Activated T-helper 2 cell treated with anti-CD3 and anti-CD28 coated beads, Interferon-gamma antibody, Interleukin-2, Interleukin-4, amounts not matched to agents 10 μg/mL and 5 μg/mL and 100 μg/mL, durations not matched to agents 14 hours and 24 hours and 36 hours (primary cell): ENCODE results near the gene TCAP. TPM values are rescaled to one million over a fixed set of nuclear protein-coding genes. Genes with fewer than 3 reads are reported as not detected.

Experiments
- DNase-seq: peaks from one replicate; pipeline ENCODE4 v3.0.0; 2021; ENCODE audit warnings: low spot score
- H3K27ac Mint-ChIP-seq: one replicate; pipeline ENCODE4 v1.8.0; 2021; ENCODE audit warnings: mixed read lengths
- H3K27me3 Mint-ChIP-seq: one replicate; pipeline ENCODE4 v1.8.0; 2021; ENCODE audit warnings: low read depth, mixed read lengths
- H3K36me3 Mint-ChIP-seq: one replicate; pipeline ENCODE4 v1.8.0; 2021; ENCODE audit warnings: low read depth, mixed read lengths
- H3K4me1 Mint-ChIP-seq: one replicate; pipeline ENCODE4 v1.8.0; 2021; ENCODE audit warnings: low read depth, mixed read lengths
- H3K4me3 Mint-ChIP-seq: one replicate; pipeline ENCODE4 v1.8.0; 2021; ENCODE audit warnings: low read depth, mild to moderate bottlenecking, moderate library complexity, mixed read lengths
- H3K9me3 Mint-ChIP-seq: one replicate; pipeline ENCODE4 v1.8.0; 2021; ENCODE audit warnings: mixed read lengths
- intact Hi-C: fragments of 100-400 bp; cut with micrococcal nuclease; formaldehyde crosslinking; loops from one replicate; pipeline ENCODE4 v1.15.1; 2023
- total RNA-seq: library from RNA; stranded (reverse); gene quantifications from 2 replicates; pipeline ENCODE4 v1.2.3, GENCODE V29; 2022

Gene TCAP
- total RNA-seq, 1 donor from 2014 or later: 0.87 TPM

DNA sequence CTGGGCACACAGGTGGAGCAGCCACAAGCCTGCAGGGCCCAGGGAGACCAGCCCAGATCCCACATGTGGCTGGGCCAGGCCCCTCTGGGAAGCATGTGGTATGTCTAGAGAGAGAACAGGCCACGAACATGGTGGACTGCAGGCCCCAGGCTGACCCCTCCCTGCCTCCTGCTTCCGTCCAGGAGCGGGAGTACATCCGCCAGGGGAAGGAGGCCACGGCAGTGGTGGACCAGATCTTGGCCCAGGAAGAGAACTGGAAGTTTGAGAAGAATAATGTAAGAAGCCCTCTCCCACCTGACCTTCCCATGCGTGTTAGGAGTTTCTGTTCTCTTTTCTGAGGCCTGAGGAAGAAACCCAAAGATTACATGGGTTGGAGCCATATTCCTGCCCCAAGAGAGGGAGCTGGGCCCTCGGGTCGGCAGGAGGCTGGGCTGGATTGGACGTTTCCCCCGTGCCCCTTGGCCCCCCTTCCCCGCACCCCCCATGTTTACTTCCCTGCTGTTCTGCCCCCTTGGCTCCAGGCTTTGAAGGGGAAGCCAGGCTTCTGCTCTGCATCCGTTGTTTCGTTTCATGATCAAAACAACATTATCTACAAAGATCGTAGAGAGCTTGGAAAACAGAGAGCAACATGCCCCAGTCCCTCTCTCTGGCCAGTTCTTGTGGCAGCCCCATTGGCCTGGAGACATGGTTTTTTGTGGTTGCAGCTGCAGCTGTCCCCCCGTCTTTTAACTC, 5.7 kb upstream of the TCAP start:
- peaks cover 32% of the 10 kb centered on the region for H3K36me3 Mint-ChIP-seq
- no peaks in the 10 kb centered on the region for H3K9me3 Mint-ChIP-seq
- no peak overlapping the region for H3K27ac Mint-ChIP-seq
- no peak for DNase-seq
- H3K27me3 Mint-ChIP-seq: no peaks in the 10 kb centered on the region
- intact Hi-C loops: no loop called here
- H3K4me1 Mint-ChIP-seq: no peaks in the 10 kb centered on the region
- H3K4me3 Mint-ChIP-seq: no peak overlapping the region

DNA sequence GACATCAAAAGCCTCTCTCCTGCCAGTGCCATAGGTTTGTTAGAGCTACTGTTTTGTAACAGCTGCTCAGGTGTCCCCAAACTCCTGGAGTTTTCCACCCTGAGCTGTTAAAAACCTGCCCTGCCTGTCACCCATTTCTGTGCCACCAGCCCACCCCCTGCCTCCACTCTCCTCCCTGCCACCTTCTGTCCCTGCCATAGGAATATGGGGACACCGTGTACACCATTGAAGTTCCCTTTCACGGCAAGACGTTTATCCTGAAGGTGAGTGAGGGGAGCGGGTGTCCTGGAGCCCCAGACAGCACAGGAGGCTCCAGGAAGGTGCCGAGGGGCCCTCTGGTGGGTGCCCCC, 5.2 kb upstream of the TCAP start:
- no peak overlapping the region for H3K4me3 Mint-ChIP-seq
- no peak for DNase-seq
- H3K27me3 Mint-ChIP-seq: no peaks in the 10 kb centered on the region
- no peaks in the 10 kb centered on the region for H3K4me1 Mint-ChIP-seq
- intact Hi-C loops: no loop called here
- peaks cover 27% of the 10 kb centered on the region for H3K36me3 Mint-ChIP-seq
- H3K9me3 Mint-ChIP-seq: no peaks in the 10 kb centered on the region
- H3K27ac Mint-ChIP-seq: no peak overlapping the region

DNA sequence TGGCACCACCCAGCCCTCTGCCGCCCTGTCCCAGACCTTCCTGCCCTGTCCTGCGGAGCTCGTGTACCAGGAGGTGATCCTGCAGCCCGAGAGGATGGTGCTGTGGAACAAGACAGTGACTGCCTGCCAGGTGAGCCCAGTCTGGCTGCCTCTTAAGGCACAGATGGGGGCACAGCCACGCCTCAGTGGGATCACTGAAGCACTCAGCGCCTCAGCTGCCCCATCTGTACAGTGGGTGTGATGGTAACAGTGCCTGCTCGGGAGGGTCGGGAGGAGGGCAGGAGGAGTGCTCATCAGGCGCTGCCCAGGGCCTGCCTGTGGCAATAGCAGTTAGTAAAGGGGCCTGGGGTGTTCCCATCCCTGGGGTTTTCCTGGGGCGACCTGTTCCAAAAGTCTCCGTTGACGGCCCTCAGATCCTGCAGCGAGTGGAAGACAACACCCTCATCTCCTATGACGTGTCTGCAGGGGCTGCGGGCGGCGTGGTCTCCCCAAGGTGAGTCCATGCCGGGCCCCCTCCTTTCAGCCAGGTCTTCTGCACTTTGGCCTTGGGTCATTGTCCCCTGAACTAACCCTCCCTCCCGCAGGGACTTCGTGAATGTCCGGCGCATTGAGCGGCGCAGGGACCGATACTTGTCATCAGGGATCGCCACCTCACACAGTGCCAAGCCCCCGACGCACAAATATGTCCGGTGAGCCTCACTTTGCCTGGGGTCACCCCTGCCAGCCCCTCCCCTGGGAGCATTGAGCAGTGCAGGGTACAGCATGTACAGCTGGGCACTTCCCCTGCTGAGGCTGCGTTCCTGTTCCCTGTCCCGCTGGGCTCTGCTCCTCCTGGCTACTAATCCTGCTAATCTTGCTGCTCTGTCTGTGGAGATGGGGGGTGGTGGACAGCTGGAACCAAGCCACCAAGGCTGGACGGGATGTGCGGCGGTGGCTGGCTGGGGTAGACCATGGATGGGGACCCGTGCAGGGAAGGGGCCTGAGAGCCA, 4.5 kb upstream of the TCAP start:
- Mint-ChIP-seq H3K27me3 (no peaks in the 10 kb centered on the region), H3K4me3 (no peak overlapping the region), H3K4me1 (no peaks in the 10 kb centered on the region), H3K9me3 (no peaks in the 10 kb centered on the region), H3K36me3 (peaks cover 20% of the 10 kb centered on the region), H3K27ac (no peak overlapping the region)
- DNase-seq: no peak
- intact Hi-C loops: no loop called here

DNA sequence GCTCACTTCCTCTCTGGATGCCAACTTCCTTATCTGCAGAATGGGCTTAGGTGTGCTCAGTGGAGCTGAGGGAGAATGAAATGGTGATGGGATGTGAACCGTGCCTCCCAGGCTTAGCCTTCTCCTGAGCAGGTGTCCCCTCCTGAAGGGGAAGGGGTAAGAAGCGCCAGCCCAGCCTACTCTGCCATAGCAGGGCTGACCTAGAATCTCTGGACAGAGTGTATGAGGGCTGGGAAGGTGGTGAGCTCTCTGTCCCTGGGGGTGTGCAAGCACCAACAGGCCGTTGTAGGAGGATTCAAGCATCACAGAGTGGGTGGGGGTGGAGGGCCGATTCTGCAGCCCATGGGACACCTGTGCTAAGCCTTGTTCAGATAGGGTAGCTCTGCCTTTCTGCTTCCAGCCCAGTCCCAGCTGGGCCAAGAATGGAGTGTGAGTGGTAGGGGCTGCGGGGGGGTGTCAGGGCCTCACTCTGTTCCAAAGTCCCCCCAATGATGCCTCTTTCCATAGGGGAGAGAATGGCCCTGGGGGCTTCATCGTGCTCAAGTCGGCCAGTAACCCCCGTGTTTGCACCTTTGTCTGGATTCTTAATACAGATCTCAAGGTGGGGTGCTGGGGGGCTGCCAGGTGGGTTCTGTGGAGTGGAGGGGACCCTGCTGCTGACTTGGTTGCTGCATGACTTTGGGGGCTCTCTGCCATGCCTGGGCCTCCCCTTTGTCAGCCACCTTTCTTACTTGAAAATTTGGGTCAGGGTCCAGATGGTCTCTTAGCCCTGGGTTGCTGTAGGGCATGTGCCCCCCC, 3.2 kb upstream of the TCAP start:
- Mint-ChIP-seq H3K9me3 (no peaks in the 10 kb centered on the region), H3K36me3 (peaks cover 19% of the 10 kb centered on the region), H3K4me1 (no peaks in the 10 kb centered on the region), H3K27ac (no peak overlapping the region), H3K27me3 (peaks cover 8% of the 10 kb centered on the region), H3K4me3 (no peak overlapping the region)
- DNase-seq: no peak
- intact Hi-C loops: no loop called here

DNA sequence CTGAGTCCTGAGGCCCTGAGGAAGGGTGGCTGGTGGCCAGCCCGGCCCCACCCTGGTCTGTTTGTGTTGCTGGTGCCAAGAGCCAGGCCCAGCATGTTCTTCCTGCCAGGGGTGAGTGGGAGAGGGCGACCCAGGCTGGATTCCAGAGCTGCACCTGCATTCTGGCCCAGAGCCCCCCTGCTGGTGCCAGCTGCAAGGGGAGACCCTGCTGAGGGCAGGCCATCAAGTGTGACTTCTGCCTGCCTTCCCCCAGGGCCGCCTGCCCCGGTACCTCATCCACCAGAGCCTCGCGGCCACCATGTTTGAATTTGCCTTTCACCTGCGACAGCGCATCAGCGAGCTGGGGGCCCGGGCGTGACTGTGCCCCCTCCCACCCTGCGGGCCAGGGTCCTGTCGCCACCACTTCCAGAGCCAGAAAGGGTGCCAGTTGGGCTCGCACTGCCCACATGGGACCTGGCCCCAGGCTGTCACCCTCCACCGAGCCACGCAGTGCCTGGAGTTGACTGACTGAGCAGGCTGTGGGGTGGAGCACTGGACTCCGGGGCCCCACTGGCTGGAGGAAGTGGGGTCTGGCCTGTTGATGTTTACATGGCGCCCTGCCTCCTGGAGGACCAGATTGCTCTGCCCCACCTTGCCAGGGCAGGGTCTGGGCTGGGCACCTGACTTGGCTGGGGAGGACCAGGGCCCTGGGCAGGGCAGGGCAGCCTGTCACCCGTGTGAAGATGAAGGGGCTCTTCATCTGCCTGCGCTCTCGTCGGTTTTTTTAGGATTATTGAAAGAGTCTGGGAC, 2.4 kb upstream of the TCAP start:
- Mint-ChIP-seq H3K9me3 (no peaks in the 10 kb centered on the region), H3K27me3 (peaks cover 9% of the 10 kb centered on the region), H3K4me1 (no peaks in the 10 kb centered on the region), H3K27ac (no peak overlapping the region), H3K4me3 (no peak overlapping the region), H3K36me3 (peaks cover 18% of the 10 kb centered on the region)
- intact Hi-C loops: no loop called here
- no peak for DNase-seq

DNA sequence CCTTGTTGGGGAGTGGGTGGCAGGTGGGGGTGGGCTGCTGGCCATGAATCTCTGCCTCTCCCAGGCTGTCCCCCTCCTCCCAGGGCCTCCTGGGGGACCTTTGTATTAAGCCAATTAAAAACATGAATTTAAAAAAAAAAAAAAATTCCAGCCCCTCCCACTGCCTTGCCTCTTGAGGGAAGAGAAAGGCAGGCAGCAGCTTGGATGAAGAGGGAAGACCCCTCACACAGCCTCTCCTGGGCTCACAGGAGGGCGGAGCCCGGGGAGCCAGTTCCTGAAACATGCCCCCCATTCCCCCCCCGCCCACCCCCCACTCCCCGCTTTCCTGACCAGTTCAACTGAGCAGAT, 1.8 kb upstream of the TCAP start:
- peaks cover 9% of the 10 kb centered on the region for H3K27me3 Mint-ChIP-seq
- H3K36me3 Mint-ChIP-seq: peaks cover 12% of the 10 kb centered on the region
- intact Hi-C loops: no loop called here
- H3K4me3 Mint-ChIP-seq: no peak overlapping the region
- no peaks in the 10 kb centered on the region for H3K4me1 Mint-ChIP-seq
- no peak for DNase-seq
- no peak overlapping the region for H3K27ac Mint-ChIP-seq
- no peaks in the 10 kb centered on the region for H3K9me3 Mint-ChIP-seq

DNA sequence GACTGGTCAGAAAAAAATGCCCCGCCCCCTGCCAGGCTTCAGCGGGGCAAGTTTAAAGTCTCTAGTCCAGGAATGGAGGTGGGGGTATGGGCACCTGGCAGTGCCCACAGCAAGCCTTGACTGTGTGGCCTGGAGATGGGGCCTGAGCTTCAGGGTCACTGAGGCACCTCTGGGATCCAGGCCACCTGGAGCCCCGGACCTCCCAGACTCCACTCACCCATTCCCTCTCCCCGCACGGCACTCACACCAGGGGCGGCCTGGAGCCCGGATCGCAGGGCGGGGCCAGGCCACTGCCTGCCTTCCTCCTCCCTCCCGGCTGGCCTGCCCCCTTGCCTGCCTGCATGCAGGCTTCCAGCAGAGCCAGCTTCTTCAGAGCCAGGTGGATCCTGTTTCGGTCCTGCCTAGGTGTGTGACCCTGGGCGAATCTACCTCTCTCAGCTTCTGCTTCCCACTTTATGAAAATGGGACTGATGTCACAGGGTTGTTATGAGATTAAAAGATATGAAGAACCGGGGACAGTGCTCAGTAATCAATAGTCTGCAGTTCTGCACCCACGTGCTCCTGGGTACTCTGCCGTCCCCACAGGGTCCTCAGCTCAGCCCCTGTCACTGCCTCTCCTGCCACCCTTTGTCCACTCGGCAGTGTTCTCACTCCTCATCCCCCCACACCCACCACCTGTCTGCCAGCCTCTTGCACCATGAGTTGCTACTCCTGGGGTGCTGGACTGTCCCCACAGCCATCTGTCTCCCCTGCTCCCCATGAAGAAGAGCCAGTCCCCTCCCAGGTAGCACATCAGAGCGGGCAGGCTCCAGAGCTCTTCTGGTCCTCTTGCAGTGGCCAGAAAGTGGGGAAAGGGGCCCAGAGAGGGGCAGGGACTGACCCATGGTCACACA, 1.2 kb upstream of the TCAP start:
- no peak for DNase-seq
- Mint-ChIP-seq H3K36me3 (peaks cover 12% of the 10 kb centered on the region), H3K27me3 (peaks cover 14% of the 10 kb centered on the region), H3K27ac (no peak overlapping the region), H3K9me3 (no peaks in the 10 kb centered on the region), H3K4me3 (no peak overlapping the region), H3K4me1 (peaks cover 4% of the 10 kb centered on the region)
- intact Hi-C loops: no loop called here

DNA sequence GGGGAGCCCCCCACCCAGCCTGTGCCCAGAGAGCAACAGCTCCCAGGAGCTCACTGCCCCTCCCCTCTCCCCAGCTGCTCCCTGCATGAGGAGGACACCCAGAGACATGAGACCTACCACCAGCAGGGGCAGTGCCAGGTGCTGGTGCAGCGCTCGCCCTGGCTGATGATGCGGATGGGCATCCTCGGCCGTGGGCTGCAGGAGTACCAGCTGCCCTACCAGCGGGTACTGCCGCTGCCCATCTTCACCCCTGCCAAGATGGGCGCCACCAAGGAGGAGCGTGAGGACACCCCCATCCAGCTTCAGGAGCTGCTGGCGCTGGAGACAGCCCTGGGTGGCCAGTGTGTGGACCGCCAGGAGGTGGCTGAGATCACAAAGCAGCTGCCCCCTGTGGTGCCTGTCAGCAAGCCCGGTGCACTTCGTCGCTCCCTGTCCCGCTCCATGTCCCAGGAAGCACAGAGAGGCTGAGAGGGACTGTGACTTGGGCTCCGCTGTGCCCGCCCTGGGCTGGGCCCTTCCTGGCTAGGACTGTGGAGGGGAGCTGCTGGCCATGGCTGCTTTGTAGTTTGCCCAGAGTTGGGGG, 584 bp downstream of the TCAP start:
- Mint-ChIP-seq H3K4me3 (no peak overlapping the region), H3K4me1 (peaks cover 4% of the 10 kb centered on the region), H3K27ac (no peak overlapping the region), H3K27me3 (peaks cover 22% of the 10 kb centered on the region), H3K36me3 (peaks cover 7% of the 10 kb centered on the region), H3K9me3 (no peaks in the 10 kb centered on the region)
- no peak for DNase-seq
- intact Hi-C loops: no loop called here

DNA sequence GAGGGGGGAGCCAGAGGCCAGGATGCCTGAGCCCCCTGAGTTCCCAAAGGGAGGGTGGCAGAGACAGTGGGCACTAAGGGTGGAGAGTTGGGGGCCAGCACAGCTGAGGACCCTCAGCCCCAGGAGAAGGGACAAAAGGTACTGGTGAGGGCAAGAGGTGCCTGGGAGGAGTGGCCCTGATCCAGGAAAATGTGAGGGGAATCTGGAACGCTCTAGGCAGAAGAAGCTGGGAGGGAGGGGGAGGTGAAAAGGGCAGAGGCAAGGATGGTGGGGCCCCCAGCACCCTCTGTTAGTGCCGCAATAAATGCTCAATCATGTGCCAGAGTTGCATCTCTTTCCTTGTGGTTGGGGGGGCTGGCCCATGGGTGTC, 1.1 kb downstream of the TCAP start:
- Mint-ChIP-seq H3K27me3 (peaks cover 22% of the 10 kb centered on the region), H3K4me3 (no peak overlapping the region), H3K4me1 (peaks cover 4% of the 10 kb centered on the region), H3K36me3 (peaks cover 2% of the 10 kb centered on the region), H3K9me3 (no peaks in the 10 kb centered on the region), H3K27ac (no peak overlapping the region)
- intact Hi-C loops: no loop called here
- DNase-seq: no peak

DNA sequence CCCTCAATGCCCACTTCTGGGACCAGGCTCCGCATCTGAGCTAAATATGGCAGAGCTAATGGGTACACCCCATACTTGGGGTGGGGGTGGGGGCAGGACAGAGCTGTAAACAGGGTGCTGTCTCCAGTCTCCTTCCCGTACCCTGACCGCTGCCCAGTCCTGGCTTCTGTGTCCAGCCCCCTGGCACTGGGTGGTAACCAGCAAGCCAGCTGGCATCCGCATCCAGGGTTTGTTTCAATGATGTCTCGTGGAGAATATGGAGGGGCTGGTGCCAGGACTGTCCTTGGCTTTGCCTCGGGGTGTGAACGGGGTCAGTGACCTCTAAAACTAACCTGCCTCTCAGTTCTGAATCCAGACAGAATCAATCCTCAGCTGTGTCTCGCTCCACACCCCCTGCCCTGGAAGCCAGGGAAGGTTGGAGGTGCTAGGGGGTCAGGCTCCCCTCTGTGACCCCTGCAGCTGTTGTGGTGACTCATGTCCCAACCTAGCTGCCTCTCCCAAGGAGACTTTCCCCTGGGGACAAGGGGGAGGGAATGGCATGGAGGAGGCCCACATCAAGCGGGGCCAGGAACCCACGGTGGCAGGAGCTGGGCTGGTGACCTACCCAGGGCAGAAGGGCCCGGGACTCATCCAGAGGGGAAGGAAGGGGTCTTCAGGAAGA, 1.6 kb downstream of the TCAP start:
- no peak overlapping the region for H3K4me3 Mint-ChIP-seq

More for the DNA sequence above, 1.6 kb downstream of the TCAP start:
- Mint-ChIP-seq H3K36me3 (no peaks in the 10 kb centered on the region), H3K4me1 (peaks cover 4% of the 10 kb centered on the region), H3K9me3 (no peaks in the 10 kb centered on the region), H3K27me3 (peaks cover 22% of the 10 kb centered on the region), H3K27ac (no peak overlapping the region)
- no peak for DNase-seq
- intact Hi-C loops: no loop called here
